ENCODE results near the gene FGGY.

DNA sequence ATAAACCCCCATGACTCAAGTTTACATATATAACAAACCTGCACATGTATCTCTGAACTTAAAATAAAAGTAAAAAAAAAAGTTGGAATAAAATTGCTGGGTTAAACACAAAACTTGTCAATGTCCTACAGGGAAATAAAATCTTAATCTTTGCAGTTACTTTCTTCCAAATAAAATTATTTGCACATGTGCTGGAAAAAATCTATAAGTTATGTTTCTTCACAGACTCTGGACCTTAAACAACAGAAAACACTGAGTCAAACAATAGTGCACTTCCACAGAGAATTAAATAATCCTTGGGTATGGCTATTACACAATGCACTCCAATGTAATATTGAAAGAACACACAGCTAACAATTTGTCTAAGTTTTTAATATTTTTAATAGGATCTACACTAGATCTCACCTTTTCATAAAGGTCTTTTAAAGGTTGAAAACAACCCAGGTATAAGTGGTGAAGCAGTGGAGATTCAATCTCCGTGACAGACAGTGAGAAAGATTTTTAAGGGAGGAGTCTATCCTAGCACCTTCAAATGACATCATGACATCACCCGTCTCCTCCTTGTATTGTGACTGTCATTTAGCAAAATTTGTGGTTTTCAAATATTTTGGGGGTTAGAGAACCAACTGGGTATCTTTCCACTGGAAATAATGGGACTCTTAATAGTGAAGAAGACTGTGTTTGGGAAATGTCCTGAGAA, 25.2 kb upstream of the FGGY start:
- TF ChIP-seq, protein P1, sequence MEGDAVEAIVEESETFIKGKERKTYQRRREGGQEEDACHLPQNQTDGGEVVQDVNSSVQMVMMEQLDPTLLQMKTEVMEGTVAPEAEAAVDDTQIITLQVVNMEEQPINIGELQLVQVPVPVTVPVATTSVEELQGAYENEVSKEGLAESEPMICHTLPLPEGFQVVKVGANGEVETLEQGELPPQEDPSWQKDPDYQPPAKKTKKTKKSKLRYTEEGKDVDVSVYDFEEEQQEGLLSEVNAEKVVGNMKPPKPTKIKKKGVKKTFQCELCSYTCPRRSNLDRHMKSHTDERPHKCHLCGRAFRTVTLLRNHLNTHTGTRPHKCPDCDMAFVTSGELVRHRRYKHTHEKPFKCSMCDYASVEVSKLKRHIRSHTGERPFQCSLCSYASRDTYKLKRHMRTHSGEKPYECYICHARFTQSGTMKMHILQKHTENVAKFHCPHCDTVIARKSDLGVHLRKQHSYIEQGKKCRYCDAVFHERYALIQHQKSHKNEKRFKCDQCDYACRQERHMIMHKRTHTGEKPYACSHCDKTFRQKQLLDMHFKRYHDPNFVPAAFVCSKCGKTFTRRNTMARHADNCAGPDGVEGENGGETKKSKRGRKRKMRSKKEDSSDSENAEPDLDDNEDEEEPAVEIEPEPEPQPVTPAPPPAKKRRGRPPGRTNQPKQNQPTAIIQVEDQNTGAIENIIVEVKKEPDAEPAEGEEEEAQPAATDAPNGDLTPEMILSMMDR (IDR thresholded peaks at IDR 0.05; ENCODE audit: borderline replicate concordance, extremely low read depth, low read length, poor library complexity, severe bottlenecking), result no peak
- no peak for TF ChIP-seq EZH2 (IDR thresholded peaks at IDR 0.05; ENCODE audit: borderline replicate concordance, low read depth, low read length, severe bottlenecking)

All from DND-41 (cell line).